Effector memory CD4-positive, alpha-beta T cell (primary cell): ENCODE measurements around the gene ADGRD1.

Source experiments
- DNase-seq, 3 donors: peaks; one replicate each; pipeline ENCODE4 v3.0.0-alpha.2; 2020
- H3K27ac ChIP-seq: 2 replicates; pipeline ENCODE4 v1.7.0; 2013; ENCODE audit warnings: mild to moderate bottlenecking, low read length, moderate library complexity; ENCODE audit not compliant: insufficient read depth, poor library complexity, severe bottlenecking
- H3K27me3 ChIP-seq: replicated peaks from 2 replicates; pipeline ENCODE4 v1.7.0; 2013; ENCODE audit warnings: mild to moderate bottlenecking, low read length; ENCODE audit not compliant: insufficient read depth, control insufficient read depth, poor library complexity, severe bottlenecking
- H3K36me3 ChIP-seq: 2 replicates; pipeline ENCODE4 v1.7.0; 2013; ENCODE audit warnings: mild to moderate bottlenecking, low read length, moderate library complexity; ENCODE audit not compliant: control insufficient read depth, insufficient read depth
- H3K4me1 ChIP-seq: 2 replicates; pipeline ENCODE4 v1.7.0; 2013; ENCODE audit warnings: low read length, mild to moderate bottlenecking; ENCODE audit not compliant: control insufficient read depth, insufficient read depth, poor library complexity, severe bottlenecking
- H3K4me3 ChIP-seq: 2 replicates; pipeline ENCODE4 v1.7.0; 2013; ENCODE audit warnings: low read length, low read depth, mild to moderate bottlenecking; ENCODE audit not compliant: insufficient read depth, poor library complexity, severe bottlenecking
- H3K9me3 ChIP-seq: 2 replicates; pipeline ENCODE4 v1.7.0; 2013; ENCODE audit warnings: mild to moderate bottlenecking, low read length, moderate library complexity; ENCODE audit not compliant: control insufficient read depth

The ADGRD1 gene

GRCh38 chr12:130982565-130983225, 29.0 kb downstream of the ADGRD1 start:
- Histone ChIP-seq H3K27me3 (no peaks in the 10 kb centered on the region), H3K36me3 (no peaks in the 10 kb centered on the region), H3K4me1 (no peaks in the 10 kb centered on the region), H3K27ac (no peak overlapping the region), H3K4me3 (no peak overlapping the region), H3K9me3 (no peaks in the 10 kb centered on the region)
- DNase-seq: no peak

GRCh38 chr12:130983328-130984017, 29.8 kb downstream of the ADGRD1 start:
- no peak overlapping the region for H3K27ac ChIP-seq
- DNase-seq: no peak

GRCh38 chr12:130984183-130985058, 30.7 kb downstream of the ADGRD1 start:
- Histone ChIP-seq H3K9me3 (no peaks in the 10 kb centered on the region), H3K36me3 (no peaks in the 10 kb centered on the region), H3K4me3 (no peak overlapping the region), H3K27me3 (no peaks in the 10 kb centered on the region), H3K27ac (no peak overlapping the region), H3K4me1 (no peaks in the 10 kb centered on the region)
- DNase-seq: no peak

More at GRCh38 chr12:130983328-130984017, 29.8 kb downstream of the ADGRD1 start:
- Histone ChIP-seq H3K4me1 (no peaks in the 10 kb centered on the region), H3K27me3 (no peaks in the 10 kb centered on the region), H3K36me3 (no peaks in the 10 kb centered on the region), H3K9me3 (no peaks in the 10 kb centered on the region), H3K4me3 (no peak overlapping the region)

GRCh38 chr12:130987151-130987931, 33.6 kb downstream of the ADGRD1 start:
- Histone ChIP-seq H3K27ac (no peak overlapping the region), H3K4me1 (no peaks in the 10 kb centered on the region), H3K4me3 (no peak overlapping the region), H3K9me3 (no peaks in the 10 kb centered on the region), H3K36me3 (no peaks in the 10 kb centered on the region), H3K27me3 (peaks cover 4% of the 10 kb centered on the region)
- DNase-seq: no peak

GRCh38 chr12:130988261-130988660, 34.6 kb downstream of the ADGRD1 start:
- Histone ChIP-seq H3K4me1 (no peaks in the 10 kb centered on the region), H3K27ac (no peak overlapping the region), H3K36me3 (no peaks in the 10 kb centered on the region), H3K4me3 (no peak overlapping the region), H3K27me3 (peaks cover 4% of the 10 kb centered on the region), H3K9me3 (no peaks in the 10 kb centered on the region)
- no peak for DNase-seq

- Histone ChIP-seq H3K9me3 (no peaks in the 10 kb centered on the region), H3K4me3 (no peak overlapping the region)
- DNase-seq: no peak
Observed at GRCh38 chr12:130988751-130989150, 35.0 kb downstream of the ADGRD1 start.

GRCh38 chr12:130989391-130989790, 35.7 kb downstream of the ADGRD1 start:
- Histone ChIP-seq H3K9me3 (no peaks in the 10 kb centered on the region), H3K36me3 (no peaks in the 10 kb centered on the region), H3K27me3 (peaks cover 4% of the 10 kb centered on the region), H3K27ac (no peak overlapping the region), H3K4me1 (no peaks in the 10 kb centered on the region), H3K4me3 (no peak overlapping the region)
- no peak for DNase-seq

More at GRCh38 chr12:130988751-130989150, 35.0 kb downstream of the ADGRD1 start:
- Histone ChIP-seq H3K27me3 (peaks cover 4% of the 10 kb centered on the region), H3K27ac (no peak overlapping the region), H3K4me1 (no peaks in the 10 kb centered on the region), H3K36me3 (no peaks in the 10 kb centered on the region)

GRCh38 chr12:130990034-130990433, 36.3 kb downstream of the ADGRD1 start:
- no peaks in the 10 kb centered on the region for H3K4me1 ChIP-seq
- H3K9me3 ChIP-seq: no peaks in the 10 kb centered on the region
- no peak overlapping the region for H3K27ac ChIP-seq
- H3K36me3 ChIP-seq: no peaks in the 10 kb centered on the region
- H3K27me3 ChIP-seq: peaks cover 4% of the 10 kb centered on the region
- DNase-seq: no peak
- no peak overlapping the region for H3K4me3 ChIP-seq

GRCh38 chr12:130992448-130992847, 38.7 kb downstream of the ADGRD1 start:
- no peaks in the 10 kb centered on the region for H3K9me3 ChIP-seq
- no peak for DNase-seq
- H3K27ac ChIP-seq: no peak overlapping the region
- no peaks in the 10 kb centered on the region for H3K36me3 ChIP-seq
- no peaks in the 10 kb centered on the region for H3K4me1 ChIP-seq
- peaks cover 4% of the 10 kb centered on the region for H3K27me3 ChIP-seq
- H3K4me3 ChIP-seq: no peak overlapping the region
